HFFc6 (cell line): Measurements from ENCODE around the gene COQ5. TPM values are rescaled to one million over a fixed set of nuclear protein-coding genes. Genes with fewer than 3 reads are reported as not detected.

Experiments used
- DNase-seq: peaks from one replicate; pipeline ENCODE4 v3.0.0-alpha.2; 2018
- H3K27ac Mint-ChIP-seq: 2 replicates; pipeline ENCODE4 v1.8.0; 2020; ENCODE audit warnings: mild to moderate bottlenecking, mixed read lengths
- H3K27me3 Mint-ChIP-seq: 2 replicates; pipeline ENCODE4 v1.8.0; 2021; ENCODE audit warnings: mild to moderate bottlenecking, moderate library complexity, mixed read lengths; ENCODE audit not compliant: insufficient read depth
- H3K36me3 Mint-ChIP-seq: 2 replicates; pipeline ENCODE4 v1.8.0; 2021; ENCODE audit warnings: low read depth, mixed read lengths
- H3K4me1 Mint-ChIP-seq: 2 replicates; pipeline ENCODE4 v1.8.0; 2020; ENCODE audit warnings: low read depth, mixed read lengths
- H3K4me3 Mint-ChIP-seq: 2 replicates; pipeline ENCODE4 v1.8.0; 2020; ENCODE audit warnings: mild to moderate bottlenecking, moderate library complexity, mixed read lengths
- H3K9me3 Mint-ChIP-seq: 2 replicates; pipeline ENCODE4 v1.8.0; 2020; ENCODE audit warnings: mild to moderate bottlenecking, mixed read lengths
- CTCF ChIP-seq: fragments of 200-600 bp; sonication (generic); IDR thresholded peaks from 2 replicates; pipeline ENCODE4 v1.5.0; 2021; ENCODE audit warnings: antibody characterized with exemption, mild to moderate bottlenecking
- total RNA-seq, 6 experiments: library from RNA; stranded (reverse); fragmentation: NEBNext Ultra II Directional; extraction: Animal tissue kit (Norgen Biotek cat#: 25700); gene quantifications; 2 replicates in 1 of 6; 3 replicates in 5 of 6; pipeline ENCODE4 v1.2.3, GENCODE V29; 2021

COQ5 gene
- total RNA-seq, 6 experiments from 2014 or later: 26.0 to 30.7 (median 27.4) TPM

GRCh38 chr12:120485961-120486881 is 42.7 kb downstream of the COQ5 start:
- no peaks in the 10 kb centered on the region for H3K9me3 Mint-ChIP-seq
- peaks cover 14% of the 10 kb centered on the region for H3K4me1 Mint-ChIP-seq
- H3K36me3 Mint-ChIP-seq: peaks cover 17% of the 10 kb centered on the region
- no peak for TF ChIP-seq CTCF
- no peaks in the 10 kb centered on the region for H3K27me3 Mint-ChIP-seq
- H3K4me3 Mint-ChIP-seq: no peak overlapping the region
- H3K27ac Mint-ChIP-seq: no peak overlapping the region
- DNase-seq: no peak

- H3K27ac Mint-ChIP-seq: no peak overlapping the region
- H3K9me3 Mint-ChIP-seq: no peaks in the 10 kb centered on the region
- DNase-seq: no peak
- H3K4me1 Mint-ChIP-seq: peaks cover 6% of the 10 kb centered on the region; the same call in 1 of the 2 replicates
- no peak for TF ChIP-seq CTCF
- H3K4me3 Mint-ChIP-seq: no peak overlapping the region
- H3K27me3 Mint-ChIP-seq: no peaks in the 10 kb centered on the region
- peaks cover 5% of the 10 kb centered on the region; the same call in 1 of the 2 replicates for H3K36me3 Mint-ChIP-seq
Measured at GRCh38 chr12:120483621-120484020, 45.3 kb downstream of the COQ5 start.

GRCh38 chr12:120481022-120481767 is 47.8 kb downstream of the COQ5 start:
- no peaks in the 10 kb centered on the region; the same call in 1 of the 2 replicates for H3K27me3 Mint-ChIP-seq
- no peak overlapping the region for H3K27ac Mint-ChIP-seq
- H3K4me1 Mint-ChIP-seq: no peaks in the 10 kb centered on the region
- TF ChIP-seq CTCF: no peak
- H3K4me3 Mint-ChIP-seq: no peak overlapping the region
- no peak for DNase-seq
- no peaks in the 10 kb centered on the region for H3K36me3 Mint-ChIP-seq
- no peaks in the 10 kb centered on the region for H3K9me3 Mint-ChIP-seq

GRCh38 chr12:120480211-120480610 is 48.7 kb downstream of the COQ5 start:
- no peaks in the 10 kb centered on the region; the same call in 1 of the 2 replicates for H3K27me3 Mint-ChIP-seq
- no peak overlapping the region for H3K27ac Mint-ChIP-seq
- DNase-seq: no peak
- no peaks in the 10 kb centered on the region for H3K4me1 Mint-ChIP-seq
- H3K4me3 Mint-ChIP-seq: no peak overlapping the region
- no peaks in the 10 kb centered on the region for H3K36me3 Mint-ChIP-seq
- H3K9me3 Mint-ChIP-seq: no peaks in the 10 kb centered on the region
- TF ChIP-seq CTCF: no peak

GRCh38 chr12:120479458-120479857 is 49.5 kb downstream of the COQ5 start:
- H3K4me3 Mint-ChIP-seq: no peak overlapping the region
- H3K4me1 Mint-ChIP-seq: peaks cover 7% of the 10 kb centered on the region
- no peaks in the 10 kb centered on the region; the same call in 1 of the 2 replicates for H3K27me3 Mint-ChIP-seq
- no peaks in the 10 kb centered on the region for H3K36me3 Mint-ChIP-seq
- H3K27ac Mint-ChIP-seq: no peak overlapping the region
- no peaks in the 10 kb centered on the region for H3K9me3 Mint-ChIP-seq
- DNase-seq: no peak
- no peak for TF ChIP-seq CTCF
